HEK293 (cell line): Measurements from ENCODE around the gene TTC24.
A peak's percentile ranks its signal among the peaks of the same experiment; 100 is the strongest.

Experiments
- CTCF ChIA-PET: fragments of 350-600 bp; formaldehyde crosslinking; extraction: SDS; loops from one replicate; lab custom pipeline; 2021; ENCODE audit warnings: antibody characterized with exemption; lab: Yijun Ruan, JAX
- POLR2A ChIA-PET: fragments of 300-600 bp; formaldehyde crosslinking; extraction: SDS; loops from one replicate; lab custom pipeline; 2020; ENCODE audit warnings: antibody characterized with exemption, inconsistent platforms; lab: Yijun Ruan, JAX
- H3K27ac ChIP-seq: fragments of 200-500 bp; sonication (Bioruptor generic); 2 replicates; pipeline ENCODE4 v1.5.1; 2014; ENCODE audit warnings: low read depth, low read length, control low read depth, inconsistent platforms; ENCODE audit errors: extremely low read depth
- H3K36me3 ChIP-seq, 2 experiments: fragments of 200-500 bp in 1 of 2; sonication (Bioruptor generic) in 1 of 2; 1 replicate in 1 of 2; 2 replicates in 1 of 2; pipeline ENCODE4 v1.5.1; 2014 to 2017; ENCODE audit warnings: inconsistent platforms in 2 of 2, low read length in 2 of 2; ENCODE audit not compliant: control insufficient read depth in 2 of 2, insufficient read depth in 1 of 2
- H3K4me1 ChIP-seq: fragments of 200-500 bp; sonication (Bioruptor generic); 2 replicates; pipeline ENCODE4 v1.5.1; 2014; ENCODE audit warnings: mild to moderate bottlenecking, low read length, inconsistent platforms; ENCODE audit not compliant: control insufficient read depth, insufficient read depth
- H3K4me3 ChIP-seq: 2 replicates; pipeline ENCODE4 v1.5.1; 2011; ENCODE audit warnings: low read depth, mild to moderate bottlenecking, control low read depth, low read length, moderate library complexity
- H3K9me3 ChIP-seq: fragments of 200-500 bp; sonication (Bioruptor generic); 2 replicates; pipeline ENCODE4 v1.5.1; 2014; ENCODE audit warnings: low read depth, low read length, inconsistent platforms; ENCODE audit not compliant: control insufficient read depth, insufficient read depth
- KLF10 ChIP-seq: fragments of 450-650 bp; IDR thresholded peaks from 2 replicates; pipeline ENCODE4 v1.5.1; 2018; ENCODE audit warnings: missing biosample characterization, mild to moderate bottlenecking, missing genetic modification characterization
- PATZ1 ChIP-seq: fragments of 450-650 bp; formaldehyde crosslinking; IDR thresholded peaks from 2 replicates; pipeline ENCODE4 v1.5.1; 2016; ENCODE audit warnings: missing biosample characterization, missing genetic modification characterization
- PRDM2 ChIP-seq: fragments of 450-650 bp; formaldehyde crosslinking; IDR thresholded peaks from 2 replicates; pipeline ENCODE4 v1.5.1; 2016; ENCODE audit warnings: missing biosample characterization, missing genetic modification characterization, borderline replicate concordance
- SP3 ChIP-seq: fragments of 450-650 bp; formaldehyde crosslinking; IDR thresholded peaks from 2 replicates; pipeline ENCODE4 v1.5.1; 2016; ENCODE audit warnings: missing biosample characterization, missing genetic modification characterization
- ZEB2 ChIP-seq: fragments of 450-650 bp; formaldehyde crosslinking; IDR thresholded peaks from 2 replicates; pipeline ENCODE4 v1.5.1; 2016; ENCODE audit warnings: missing biosample characterization, missing genetic modification characterization
- ZFP37 ChIP-seq: fragments of 450-650 bp; formaldehyde crosslinking; IDR thresholded peaks from 2 replicates; pipeline ENCODE4 v1.5.1; 2016; ENCODE audit warnings: missing biosample characterization, missing genetic modification characterization
- ZNF138 ChIP-seq: fragments of 450-650 bp; formaldehyde crosslinking; IDR thresholded peaks from 2 replicates; pipeline ENCODE4 v1.5.1; 2016; ENCODE audit warnings: missing biosample characterization, missing genetic modification characterization, borderline replicate concordance
- ZNF155 ChIP-seq: fragments of 450-650 bp; formaldehyde crosslinking; IDR thresholded peaks from 2 replicates; pipeline ENCODE4 v1.5.1; 2016; ENCODE audit warnings: missing biosample characterization, missing genetic modification characterization
- ZNF223 ChIP-seq: fragments of 450-650 bp; formaldehyde crosslinking; IDR thresholded peaks from 2 replicates; pipeline ENCODE4 v1.5.1; 2016; ENCODE audit warnings: missing biosample characterization, missing genetic modification characterization
- ZNF324 ChIP-seq: fragments of 450-650 bp; formaldehyde crosslinking; IDR thresholded peaks from 2 replicates; pipeline ENCODE4 v1.5.1; 2016; ENCODE audit warnings: missing biosample characterization, missing genetic modification characterization
- ZNF362 ChIP-seq: fragments of 450-650 bp; formaldehyde crosslinking; IDR thresholded peaks from 2 replicates; pipeline ENCODE4 v1.5.1; 2016; ENCODE audit warnings: missing biosample characterization, missing genetic modification characterization
- ZNF37A ChIP-seq: fragments of 450-650 bp; IDR thresholded peaks from 2 replicates; pipeline ENCODE4 v1.5.1; 2018; ENCODE audit warnings: missing biosample characterization, missing genetic modification characterization
- ZNF501 ChIP-seq: fragments of 450-650 bp; formaldehyde crosslinking; IDR thresholded peaks from 2 replicates; pipeline ENCODE4 v1.5.1; 2016; ENCODE audit warnings: missing biosample characterization, missing genetic modification characterization
- ZNF548 ChIP-seq: fragments of 450-650 bp; formaldehyde crosslinking; IDR thresholded peaks from 2 replicates; pipeline ENCODE4 v1.5.1; 2016; ENCODE audit warnings: missing biosample characterization, missing genetic modification characterization
- ZNF600 ChIP-seq: fragments of 450-650 bp; formaldehyde crosslinking; IDR thresholded peaks from 2 replicates; pipeline ENCODE4 v1.5.1; 2016; ENCODE audit warnings: missing biosample characterization, missing genetic modification characterization
- ZNF623 ChIP-seq: fragments of 450-650 bp; formaldehyde crosslinking; IDR thresholded peaks from 2 replicates; pipeline ENCODE4 v1.5.1; 2016; ENCODE audit warnings: missing biosample characterization, missing genetic modification characterization
- ZNF701 ChIP-seq: fragments of 450-650 bp; formaldehyde crosslinking; IDR thresholded peaks from 2 replicates; pipeline ENCODE4 v1.5.1; 2016; ENCODE audit warnings: missing biosample characterization, missing genetic modification characterization
- ZNF843 ChIP-seq: fragments of 450-650 bp; formaldehyde crosslinking; IDR thresholded peaks from 2 replicates; pipeline ENCODE4 v1.5.1; 2016; ENCODE audit warnings: missing biosample characterization, missing genetic modification characterization
- ZXDB ChIP-seq: fragments of 450-650 bp; formaldehyde crosslinking; IDR thresholded peaks from 2 replicates; pipeline ENCODE4 v1.5.1; 2016; ENCODE audit warnings: missing biosample characterization, missing genetic modification characterization
- TF ChIP-seq, protein P1 (sequence below): fragments of 450-650 bp; formaldehyde crosslinking; IDR thresholded peaks from 2 replicates; pipeline ENCODE4 v1.5.1; 2016; ENCODE audit warnings: missing biosample characterization, missing genetic modification characterization
- TF ChIP-seq, protein P2 (sequence below): fragments of 450-650 bp; formaldehyde crosslinking; IDR thresholded peaks from 2 replicates; pipeline ENCODE4 v1.5.1; 2016; ENCODE audit warnings: missing biosample characterization, missing genetic modification characterization

The TTC24 gene

GRCh38 chr1:156591432-156592157 lies 12.1 kb downstream of the TTC24 start, which contains the start of gene NAXE (continued):
- TF ChIP-seq, protein P1, sequence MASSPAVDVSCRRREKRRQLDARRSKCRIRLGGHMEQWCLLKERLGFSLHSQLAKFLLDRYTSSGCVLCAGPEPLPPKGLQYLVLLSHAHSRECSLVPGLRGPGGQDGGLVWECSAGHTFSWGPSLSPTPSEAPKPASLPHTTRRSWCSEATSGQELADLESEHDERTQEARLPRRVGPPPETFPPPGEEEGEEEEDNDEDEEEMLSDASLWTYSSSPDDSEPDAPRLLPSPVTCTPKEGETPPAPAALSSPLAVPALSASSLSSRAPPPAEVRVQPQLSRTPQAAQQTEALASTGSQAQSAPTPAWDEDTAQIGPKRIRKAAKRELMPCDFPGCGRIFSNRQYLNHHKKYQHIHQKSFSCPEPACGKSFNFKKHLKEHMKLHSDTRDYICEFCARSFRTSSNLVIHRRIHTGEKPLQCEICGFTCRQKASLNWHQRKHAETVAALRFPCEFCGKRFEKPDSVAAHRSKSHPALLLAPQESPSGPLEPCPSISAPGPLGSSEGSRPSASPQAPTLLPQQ (tag by site-specific recombination) = peak; percentile 95
- TF ChIP-seq, protein P2, sequence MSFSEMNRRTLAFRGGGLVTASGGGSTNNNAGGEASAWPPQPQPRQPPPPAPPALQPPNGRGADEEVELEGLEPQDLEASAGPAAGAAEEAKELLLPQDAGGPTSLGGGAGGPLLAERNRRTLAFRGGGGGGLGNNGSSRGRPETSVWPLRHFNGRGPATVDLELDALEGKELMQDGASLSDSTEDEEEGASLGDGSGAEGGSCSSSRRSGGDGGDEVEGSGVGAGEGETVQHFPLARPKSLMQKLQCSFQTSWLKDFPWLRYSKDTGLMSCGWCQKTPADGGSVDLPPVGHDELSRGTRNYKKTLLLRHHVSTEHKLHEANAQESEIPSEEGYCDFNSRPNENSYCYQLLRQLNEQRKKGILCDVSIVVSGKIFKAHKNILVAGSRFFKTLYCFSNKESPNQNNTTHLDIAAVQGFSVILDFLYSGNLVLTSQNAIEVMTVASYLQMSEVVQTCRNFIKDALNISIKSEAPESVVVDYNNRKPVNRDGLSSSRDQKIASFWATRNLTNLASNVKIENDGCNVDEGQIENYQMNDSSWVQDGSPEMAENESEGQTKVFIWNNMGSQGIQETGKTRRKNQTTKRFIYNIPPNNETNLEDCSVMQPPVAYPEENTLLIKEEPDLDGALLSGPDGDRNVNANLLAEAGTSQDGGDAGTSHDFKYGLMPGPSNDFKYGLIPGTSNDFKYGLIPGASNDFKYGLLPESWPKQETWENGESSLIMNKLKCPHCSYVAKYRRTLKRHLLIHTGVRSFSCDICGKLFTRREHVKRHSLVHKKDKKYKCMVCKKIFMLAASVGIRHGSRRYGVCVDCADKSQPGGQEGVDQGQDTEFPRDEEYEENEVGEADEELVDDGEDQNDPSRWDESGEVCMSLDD (tag by site-specific recombination) = peak; percentile 82; the same call in 1 of the 2 replicates
- TF ChIP-seq PRDM2 (tag by site-specific recombination) = no peak
- TF ChIP-seq ZEB2 (tag by site-specific recombination) = 0 out of 2 replicates have a peak, but pooled peaks have one; percentile 55
- peak; percentile 92 for TF ChIP-seq ZNF548 (tag by site-specific recombination)

DNA sequence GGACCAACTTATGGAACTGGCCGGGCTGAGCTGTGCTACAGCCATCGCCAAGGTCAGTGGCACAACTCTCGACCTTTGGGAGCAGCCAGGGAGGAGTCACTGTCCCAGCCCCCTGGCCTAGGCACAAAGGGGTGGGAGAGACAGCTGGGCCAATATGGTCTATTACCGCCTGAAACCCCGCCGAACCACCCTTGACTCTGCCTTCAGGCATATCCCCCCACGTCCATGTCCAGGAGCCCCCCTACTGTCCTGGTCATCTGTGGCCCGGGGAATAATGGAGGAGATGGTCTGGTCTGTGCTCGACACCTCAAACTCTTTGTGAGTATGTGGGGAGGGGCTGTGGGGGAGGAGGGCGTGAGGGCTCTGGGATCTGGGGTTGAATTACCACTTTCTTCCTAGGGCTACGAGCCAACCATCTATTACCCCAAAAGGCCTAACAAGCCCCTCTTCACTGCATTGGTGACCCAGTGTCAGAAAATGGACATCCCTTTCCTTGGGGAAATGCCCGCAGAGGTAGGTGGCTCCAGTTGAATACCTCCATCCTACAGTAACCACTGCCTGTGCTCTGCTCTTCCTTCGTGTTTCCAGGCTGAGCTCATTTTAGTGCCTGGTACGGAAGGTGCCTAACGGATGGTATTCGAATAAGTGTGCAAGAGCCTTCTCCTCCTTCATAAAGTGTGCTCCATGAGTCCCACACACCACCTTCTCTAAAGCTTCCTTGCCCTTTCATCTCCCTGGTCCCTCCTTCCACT lies 12.8 kb downstream of the TTC24 start:
- H3K27ac ChIP-seq = peak overlapping the region; percentile 83; the same call in 1 of the 2 replicates
- no peaks in the 10 kb centered on the region for H3K4me1 ChIP-seq
- H3K9me3 ChIP-seq = no peaks in the 10 kb centered on the region
- H3K4me3 ChIP-seq = peak overlapping the region; percentile 85
- peaks cover 0 to 50% of the 10 kb centered on the region in 2 experiments; a peak in 1 of 3 replicates for H3K36me3 ChIP-seq
- POLR2A ChIA-PET = interaction anchor here (0.8 to 2.1 kb wide), 7 partner anchors 10 to 140 kb away, joined by 3 to 17 read pairs (median 4); partner anchors contain the start of gene GPATCH4
- CTCF ChIA-PET = interaction anchor here (0.5 to 2.2 kb wide), 14 partner anchors 7 to 326 kb away, joined by 3 to 13 read pairs (median 4); no protein-coding TSS in a partner anchor
- TF ChIP-seq ZNF362 (tag by site-specific recombination) (no peak), ZNF701 (no peak), ZNF37A (tag by site-specific recombination) (no peak), ZNF843 (tag by site-specific recombination) (0 out of 2 replicates have a peak, but pooled peaks have one; percentile 2), ZNF138 (no peak), ZXDB (tag by site-specific recombination) (no peak), KLF10 (tag by site-specific recombination) (0 out of 2 replicates have a peak, but pooled peaks have one; percentile 0), SP3 (tag by site-specific recombination) (peak; percentile 30; the same call in 1 of the 2 replicates), ZNF600 (peak; percentile 91), ZNF324 (tag by site-specific recombination) (no peak), PATZ1 (tag by site-specific recombination) (peak; percentile 33; the same call in 1 of the 2 replicates), ZNF623 (tag by site-specific recombination) (no peak), ZNF223 (tag by site-specific recombination) (no peak), ZFP37 (peak; percentile 6; the same call in 1 of the 2 replicates), ZNF501 (tag by site-specific recombination) (peak; percentile 7; the same call in 1 of the 2 replicates), ZNF155 (tag by site-specific recombination) (no peak)
